CD4-positive, alpha-beta T cell treated with Interferon alpha-2 for 1 hour (primary cell): Measurements from ENCODE around the gene EPC2.

ENCODE experiments used
- DNase-seq, 2 donors: peaks; one replicate each; pipeline ENCODE4 v3.0.0-alpha.2; 2020 to 2022

Gene EPC2

GRCh38 chr2:148816176-148816575, 171.6 kb downstream of the EPC2 start:
- no peak for DNase-seq

GRCh38 chr2:148817210-148817708, 172.7 kb downstream of the EPC2 start:
- no peak for DNase-seq

DNA sequence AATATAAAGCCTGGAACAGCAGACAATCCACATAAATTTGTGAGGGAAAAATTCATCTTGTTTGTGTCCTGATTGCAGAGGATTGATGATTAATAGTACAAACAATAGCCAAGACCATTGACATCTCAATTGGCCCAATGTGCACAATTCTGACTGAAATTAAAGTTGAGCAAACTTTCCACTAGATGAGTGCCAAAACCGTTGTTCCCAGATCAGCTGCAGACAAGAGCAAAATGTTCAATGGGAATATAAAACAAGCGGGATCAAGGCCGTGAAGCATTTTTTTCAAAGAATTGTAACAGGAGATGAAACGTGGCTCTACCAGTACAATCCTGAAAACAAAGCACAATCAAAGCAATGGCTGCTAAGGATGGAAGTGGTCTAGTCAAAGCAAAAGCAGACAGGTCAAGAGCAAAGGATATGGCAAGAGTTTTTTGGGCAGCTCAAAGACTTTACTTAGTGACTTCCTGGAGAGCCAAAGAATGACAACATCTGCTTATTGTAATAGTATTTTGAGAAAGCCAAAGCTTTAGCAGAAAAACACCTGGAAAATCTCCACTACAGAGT, 174.6 kb downstream of the EPC2 start:
- no peak for DNase-seq

DNA sequence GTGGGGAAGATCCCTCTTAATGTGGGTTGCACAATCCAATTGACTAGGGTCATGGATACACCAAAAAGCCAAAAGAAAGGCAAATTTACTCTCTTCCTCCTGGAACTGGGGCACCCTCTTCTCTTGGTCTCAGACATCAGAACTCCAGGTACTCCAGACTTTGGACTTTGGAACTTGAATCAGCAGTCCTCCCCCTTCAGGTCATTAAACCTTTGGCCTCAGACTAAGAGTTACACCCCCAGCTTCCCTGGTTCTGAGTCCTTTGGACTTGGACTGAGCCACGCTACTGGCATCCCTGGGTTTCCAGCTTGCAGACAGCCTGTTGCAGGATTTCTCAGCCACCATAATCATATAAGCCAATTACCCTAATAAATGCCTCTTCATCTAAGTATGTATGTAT, 179.6 kb downstream of the EPC2 start:
- no peak for DNase-seq

GRCh38 chr2:148826791-148827190, 182.2 kb downstream of the EPC2 start:
- no peak for DNase-seq

- DNase-seq, result no peak
These were observed 184.4 kb downstream of the EPC2 start for GRCh38 chr2:148828941-148829340.

DNA sequence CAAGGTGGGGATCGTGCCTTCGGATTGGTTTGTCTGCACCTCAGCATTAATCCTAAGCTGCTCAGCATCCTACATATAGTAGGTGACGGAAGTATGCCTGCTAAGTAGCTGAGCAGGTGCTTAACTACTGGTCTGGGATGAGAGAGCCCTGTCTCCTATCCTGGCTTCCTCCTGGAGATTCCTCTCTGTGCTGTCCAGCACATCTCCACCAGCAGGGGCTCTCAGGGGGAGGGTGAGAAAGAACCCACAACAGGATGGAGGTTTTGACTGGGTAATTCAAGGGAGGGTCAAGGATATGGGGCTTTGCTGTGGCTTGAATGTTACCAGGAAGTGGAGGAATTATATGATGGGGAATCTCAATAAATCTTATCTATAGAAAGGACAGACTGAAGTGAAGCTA, 185.1 kb downstream of the EPC2 start:
- no peak for DNase-seq

DNA sequence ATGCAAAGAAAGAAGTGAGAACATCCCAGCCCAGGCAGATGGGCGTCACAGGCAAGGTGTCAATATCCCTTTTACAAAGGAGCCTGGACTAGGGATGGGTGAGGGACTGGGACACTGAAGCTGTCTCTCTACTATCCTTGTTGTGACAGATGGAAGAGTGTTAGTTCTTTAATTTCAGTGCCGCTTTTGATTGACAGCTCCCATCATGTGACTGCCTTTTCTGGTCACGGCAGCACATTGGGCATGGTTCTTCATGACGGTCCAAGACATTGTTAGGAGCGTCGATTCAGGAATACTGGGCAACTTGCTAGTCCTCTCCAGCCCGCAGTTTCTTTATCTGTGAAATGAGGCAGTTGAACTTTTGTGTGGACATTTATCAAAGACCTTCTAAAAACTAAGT, 188.1 kb downstream of the EPC2 start:
- DNase-seq, result no peak
